ENCODE results near the gene FIBCD1. TPM values are rescaled to one million over a fixed set of nuclear protein-coding genes. Genes with fewer than 3 reads are reported as not detected.

The FIBCD1 gene
- total and polyA plus RNA-seq, 7 experiments from 2014 or later, result not detected

DNA sequence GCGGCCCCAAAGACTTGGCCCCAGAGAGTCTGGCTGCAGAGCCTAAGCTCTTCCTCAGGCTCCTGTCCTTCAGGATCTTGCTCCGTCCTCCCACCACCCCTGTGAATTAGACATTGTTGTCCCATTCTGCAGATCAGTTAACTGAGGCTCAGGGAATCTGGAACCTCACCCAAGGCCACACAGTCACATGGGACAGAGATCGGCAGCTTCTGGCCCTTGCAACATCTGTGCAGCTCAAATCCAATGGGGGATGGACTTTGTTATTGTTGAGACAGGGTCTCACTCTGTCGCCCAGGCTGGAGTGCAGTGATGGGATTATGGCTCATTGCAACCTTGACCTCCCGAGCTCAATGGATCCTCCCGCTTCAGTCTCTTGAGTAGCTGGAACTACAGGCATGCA lies 46.0 kb upstream of the FIBCD1 start:
- intact Hi-C loops (cut with micrococcal nuclease), result no loop called here
- H3K4me3 Mint-ChIP-seq, result no peak overlapping the region

DNA sequence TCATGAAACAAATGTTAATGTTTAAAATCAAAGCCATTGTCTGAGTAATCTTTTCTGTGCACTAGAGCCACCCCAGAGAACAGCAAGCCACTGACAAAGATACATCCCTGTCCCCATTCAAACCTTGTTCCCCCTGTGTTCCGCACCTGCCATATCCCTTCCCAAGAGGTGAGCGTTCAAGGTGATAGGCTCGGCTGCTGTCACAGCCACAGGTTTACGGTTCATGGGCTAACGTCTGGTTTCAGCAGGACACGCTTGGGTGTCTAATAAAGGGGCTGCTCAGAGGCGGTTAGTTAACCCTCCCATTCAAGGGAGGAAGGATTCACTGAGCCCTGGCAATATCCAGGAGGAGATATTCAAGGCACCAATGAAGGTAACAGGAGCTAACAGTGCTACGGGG lies 45.5 kb upstream of the FIBCD1 start:
- Mint-ChIP-seq H3K27me3 (peaks cover 0 to 4% (median 0%) of the 10 kb centered on the region in 5 donors), H3K9me3 (peaks cover 0 to 3% (median 0%) of the 10 kb centered on the region in 11 donors), H3K4me1 (peaks cover 0 to 3% (median 0%) of the 10 kb centered on the region in 7 donors), H3K27ac (no peak overlapping the region), H3K4me3 (no peak overlapping the region), H3K36me3 (no peaks in the 10 kb centered on the region)
- Histone ChIP-seq H3K27me3 (ENCODE audit: control insufficient read depth in 2 of 2, insufficient read depth in 2 of 2, low read length in 2 of 2) (no peaks in the 10 kb centered on the region), H3K36me3 (ENCODE audit: control insufficient read depth in 2 of 3, insufficient read depth in 3 of 3, low read length in 3 of 3) (no peaks in the 10 kb centered on the region), H3K27ac (ENCODE audit: low read depth, low read length) (no peak overlapping the region), H3K9me3 (ENCODE audit: control insufficient read depth in 2 of 3, low read length in 3 of 3) (no peaks in the 10 kb centered on the region), H3K4me1 (ENCODE audit: control insufficient read depth in 2 of 2, insufficient read depth in 2 of 2, low read length in 2 of 2) (no peaks in the 10 kb centered on the region), H3K4me3 (ENCODE audit: low read length) (no peak overlapping the region)
- no peak for ATAC-seq
- no peak for DNase-seq
- CTCF ChIA-PET, result no interaction called here
- POLR2A ChIA-PET, result no interaction called here
- intact Hi-C loops (cut with micrococcal nuclease), result no loop called here

More for the DNA sequence above, 46.0 kb upstream of the FIBCD1 start:
- DNase-seq (no peak), ATAC-seq (no peak)
- no peaks in the 10 kb centered on the region for H3K36me3 ChIP-seq (ENCODE audit: control insufficient read depth in 2 of 3, insufficient read depth in 3 of 3, low read length in 3 of 3)
- Mint-ChIP-seq H3K27me3 (peaks cover 0 to 4% (median 0%) of the 10 kb centered on the region in 5 donors), H3K4me1 (peaks cover 0 to 2% (median 0%) of the 10 kb centered on the region in 7 donors), H3K27ac (no peak overlapping the region), H3K9me3 (peaks cover 0 to 3% (median 0%) of the 10 kb centered on the region in 11 donors), H3K36me3 (no peaks in the 10 kb centered on the region)
- no peaks in the 10 kb centered on the region for H3K27me3 ChIP-seq (ENCODE audit: control insufficient read depth in 2 of 2, insufficient read depth in 2 of 2, low read length in 2 of 2)
- no peak overlapping the region for H3K27ac ChIP-seq (ENCODE audit: low read depth, low read length)
- no peaks in the 10 kb centered on the region for H3K9me3 ChIP-seq (ENCODE audit: control insufficient read depth in 2 of 3, low read length in 3 of 3)
- no peaks in the 10 kb centered on the region for H3K4me1 ChIP-seq (ENCODE audit: control insufficient read depth in 2 of 2, insufficient read depth in 2 of 2, low read length in 2 of 2)
- no peak overlapping the region for H3K4me3 ChIP-seq (ENCODE audit: low read length)
- ChIA-PET CTCF (no interaction called here), POLR2A (no interaction called here)

DNA sequence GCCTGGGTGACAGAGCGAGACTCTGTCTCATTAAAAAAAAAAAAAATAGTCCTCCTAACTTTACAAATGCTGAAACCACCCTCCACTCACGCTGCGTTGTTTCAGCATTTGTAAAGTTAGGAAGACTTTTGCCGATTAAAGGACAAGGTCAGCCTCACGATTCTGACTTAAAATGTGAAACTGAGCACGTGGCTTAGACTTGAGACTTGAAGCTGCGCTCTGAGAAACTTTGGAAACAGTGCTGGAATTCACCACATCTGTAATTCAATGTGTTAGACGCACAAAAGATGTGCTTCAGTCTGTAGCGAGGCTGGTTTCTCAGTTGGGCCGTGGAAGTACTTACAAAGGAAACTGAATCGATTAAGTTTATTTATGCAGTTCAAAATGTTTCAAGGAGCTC lies 44.9 kb upstream of the FIBCD1 start:
- Mint-ChIP-seq H3K27me3 (peaks cover 0 to 4% (median 0%) of the 10 kb centered on the region in 5 donors), H3K36me3 (no peaks in the 10 kb centered on the region), H3K4me1 (peaks cover 0 to 3% (median 0%) of the 10 kb centered on the region in 7 donors), H3K4me3 (no peak overlapping the region), H3K27ac (no peak overlapping the region), H3K9me3 (peaks cover 0 to 3% (median 0%) of the 10 kb centered on the region in 11 donors)
- ChIA-PET CTCF (no interaction called here), POLR2A (no interaction called here)
- intact Hi-C loops (cut with micrococcal nuclease), result no loop called here
- Histone ChIP-seq H3K4me1 (ENCODE audit: control insufficient read depth in 2 of 2, insufficient read depth in 2 of 2, low read length in 2 of 2) (no peaks in the 10 kb centered on the region), H3K36me3 (ENCODE audit: control insufficient read depth in 2 of 3, insufficient read depth in 3 of 3, low read length in 3 of 3) (no peaks in the 10 kb centered on the region), H3K4me3 (ENCODE audit: low read length) (no peak overlapping the region), H3K27me3 (ENCODE audit: control insufficient read depth in 2 of 2, insufficient read depth in 2 of 2, low read length in 2 of 2) (no peaks in the 10 kb centered on the region), H3K9me3 (ENCODE audit: control insufficient read depth in 2 of 3, low read length in 3 of 3) (no peaks in the 10 kb centered on the region), H3K27ac (ENCODE audit: low read depth, low read length) (no peak overlapping the region)
- no peak for DNase-seq
- ATAC-seq, result no peak

DNA sequence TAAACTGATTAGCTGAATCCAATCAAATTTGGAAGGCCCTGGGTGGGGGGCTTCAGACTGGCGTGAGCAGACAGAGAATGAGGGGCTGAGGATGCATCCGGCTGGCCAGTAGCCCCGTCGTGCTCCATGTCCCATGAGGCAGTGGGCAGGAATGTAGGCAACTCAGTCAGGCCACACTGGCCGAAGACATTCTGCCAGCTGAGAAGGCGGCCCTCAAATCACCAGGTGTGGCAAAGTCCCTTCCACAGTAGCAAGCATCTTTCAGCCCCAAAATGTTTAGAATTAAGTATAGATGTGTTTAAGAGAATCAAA lies 44.3 kb upstream of the FIBCD1 start:
- H3K4me1 Mint-ChIP-seq, result peaks cover 0 to 3% (median 0%) of the 10 kb centered on the region in 7 donors
- DNase-seq (no peak), ATAC-seq (no peak)
- Histone ChIP-seq H3K4me3 (ENCODE audit: low read length) (no peak overlapping the region), H3K9me3 (ENCODE audit: control insufficient read depth in 2 of 3, low read length in 3 of 3) (no peaks in the 10 kb centered on the region), H3K27ac (ENCODE audit: low read depth, low read length) (no peak overlapping the region), H3K27me3 (ENCODE audit: control insufficient read depth in 2 of 2, insufficient read depth in 2 of 2, low read length in 2 of 2) (no peaks in the 10 kb centered on the region), H3K4me1 (ENCODE audit: control insufficient read depth in 2 of 2, insufficient read depth in 2 of 2, low read length in 2 of 2) (no peaks in the 10 kb centered on the region), H3K36me3 (ENCODE audit: control insufficient read depth in 2 of 3, insufficient read depth in 3 of 3, low read length in 3 of 3) (no peaks in the 10 kb centered on the region)
- no peak overlapping the region for H3K4me3 Mint-ChIP-seq
- intact Hi-C loops (cut with micrococcal nuclease), result no loop called here
- no peaks in the 10 kb centered on the region for H3K36me3 Mint-ChIP-seq
- POLR2A ChIA-PET, result no interaction called here
- peaks cover 0 to under 1% (median 0%) of the 10 kb centered on the region in 11 donors for H3K9me3 Mint-ChIP-seq
- CTCF ChIA-PET, result no interaction called here
- H3K27ac Mint-ChIP-seq, result peak overlapping the region in 1 of 9 donors; percentile 55
- peaks cover 0 to 7% (median 0%) of the 10 kb centered on the region in 5 donors for H3K27me3 Mint-ChIP-seq

DNA sequence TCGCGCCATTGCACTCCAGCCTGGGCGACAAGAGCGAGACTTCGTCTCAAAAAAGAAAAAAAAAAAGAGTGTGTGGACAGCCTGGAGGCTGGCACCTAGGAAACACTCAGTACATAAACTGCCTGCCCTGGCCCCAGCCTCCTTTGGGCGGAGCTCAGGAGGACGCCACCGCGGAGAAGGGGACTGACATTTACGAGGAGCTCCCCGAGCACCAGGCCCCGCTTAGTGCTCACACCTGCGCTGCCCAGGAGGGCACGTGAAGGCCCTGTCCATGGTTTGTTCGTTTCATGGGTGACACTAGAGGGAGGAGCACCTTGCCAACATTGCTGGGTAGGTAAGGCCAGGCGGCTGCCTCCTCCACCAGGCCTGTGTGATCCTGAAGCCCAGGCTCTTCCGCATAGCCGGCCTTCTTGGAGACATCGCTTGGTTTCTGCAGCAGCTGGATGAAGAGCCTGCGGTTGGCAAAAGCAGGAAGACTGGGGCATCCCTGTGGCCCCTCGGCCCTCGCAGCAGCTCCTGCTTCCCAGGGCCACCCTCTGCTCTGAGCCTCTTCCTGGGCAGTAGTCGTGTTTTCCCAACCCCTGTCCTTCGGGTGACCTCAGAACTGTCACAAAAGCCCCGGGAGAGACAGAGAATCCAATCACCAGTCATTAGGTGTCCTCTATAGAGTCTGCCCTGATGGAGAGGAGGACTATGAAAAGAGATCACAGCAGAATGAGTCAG lies 43.8 kb upstream of the FIBCD1 start:
- H3K27ac ChIP-seq (ENCODE audit: low read depth, low read length), result no peak overlapping the region
- no peaks in the 10 kb centered on the region for H3K4me1 ChIP-seq (ENCODE audit: control insufficient read depth in 2 of 2, insufficient read depth in 2 of 2, low read length in 2 of 2)
- no peaks in the 10 kb centered on the region for H3K36me3 Mint-ChIP-seq
- ChIA-PET CTCF (no interaction called here), POLR2A (no interaction called here)
- intact Hi-C loops (cut with micrococcal nuclease), result no loop called here
- H3K4me1 Mint-ChIP-seq, result peaks cover 0 to 3% (median 0%) of the 10 kb centered on the region in 7 donors
- H3K27ac Mint-ChIP-seq, result peak overlapping the region in 1 of 9 donors; percentile 55
- no peak overlapping the region for H3K4me3 Mint-ChIP-seq
- no peaks in the 10 kb centered on the region for H3K9me3 Mint-ChIP-seq
- no peaks in the 10 kb centered on the region for H3K36me3 ChIP-seq (ENCODE audit: control insufficient read depth in 2 of 3, insufficient read depth in 3 of 3, low read length in 3 of 3)
- DNase-seq (no peak), ATAC-seq (no peak)
- no peaks in the 10 kb centered on the region for H3K27me3 ChIP-seq (ENCODE audit: control insufficient read depth in 2 of 2, insufficient read depth in 2 of 2, low read length in 2 of 2)
- no peaks in the 10 kb centered on the region for H3K9me3 ChIP-seq (ENCODE audit: control insufficient read depth in 2 of 3, low read length in 3 of 3)
- no peak overlapping the region for H3K4me3 ChIP-seq (ENCODE audit: low read length)
- H3K27me3 Mint-ChIP-seq, result peaks cover 0 to 9% (median 0%) of the 10 kb centered on the region in 5 donors

DNA sequence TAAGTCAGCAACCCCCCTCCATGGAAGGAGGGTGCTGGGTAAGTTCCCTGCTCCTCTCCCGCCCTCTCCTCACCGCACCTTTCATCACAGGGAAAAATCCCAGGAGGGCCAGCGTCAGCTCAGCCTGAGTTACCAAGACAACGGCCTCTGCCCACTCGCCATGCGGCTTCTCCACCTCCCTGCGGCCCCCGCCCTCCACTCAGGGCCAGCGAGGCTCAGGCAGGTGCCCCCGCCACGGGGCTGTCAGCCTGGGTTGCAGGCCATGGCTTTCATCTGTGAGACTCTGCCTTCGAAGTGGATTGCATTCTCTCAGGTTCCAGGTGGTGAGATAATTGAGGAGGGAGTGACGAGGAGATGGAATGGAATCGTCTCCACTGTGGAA lies 42.7 kb upstream of the FIBCD1 start:
- H3K27ac Mint-ChIP-seq, result no peak overlapping the region
- H3K27me3 Mint-ChIP-seq, result peaks cover 0 to 9% (median 0%) of the 10 kb centered on the region in 5 donors
- intact Hi-C loops (cut with micrococcal nuclease), result no loop called here
- no peaks in the 10 kb centered on the region for H3K36me3 Mint-ChIP-seq
- Histone ChIP-seq H3K27ac (ENCODE audit: low read depth, low read length) (no peak overlapping the region), H3K4me1 (ENCODE audit: control insufficient read depth in 2 of 2, insufficient read depth in 2 of 2, low read length in 2 of 2) (no peaks in the 10 kb centered on the region), H3K27me3 (ENCODE audit: control insufficient read depth in 2 of 2, insufficient read depth in 2 of 2, low read length in 2 of 2) (no peaks in the 10 kb centered on the region), H3K4me3 (ENCODE audit: low read length) (no peak overlapping the region), H3K36me3 (ENCODE audit: control insufficient read depth in 2 of 3, insufficient read depth in 3 of 3, low read length in 3 of 3) (no peaks in the 10 kb centered on the region), H3K9me3 (ENCODE audit: control insufficient read depth in 2 of 3, low read length in 3 of 3) (no peaks in the 10 kb centered on the region)
- POLR2A ChIA-PET, result no interaction called here
- H3K9me3 Mint-ChIP-seq, result no peaks in the 10 kb centered on the region
- no peak overlapping the region for H3K4me3 Mint-ChIP-seq
- DNase-seq, result no peak
- CTCF ChIA-PET, result no interaction called here
- peaks cover 0 to 3% (median 0%) of the 10 kb centered on the region in 7 donors for H3K4me1 Mint-ChIP-seq
- ATAC-seq, result no peak

DNA sequence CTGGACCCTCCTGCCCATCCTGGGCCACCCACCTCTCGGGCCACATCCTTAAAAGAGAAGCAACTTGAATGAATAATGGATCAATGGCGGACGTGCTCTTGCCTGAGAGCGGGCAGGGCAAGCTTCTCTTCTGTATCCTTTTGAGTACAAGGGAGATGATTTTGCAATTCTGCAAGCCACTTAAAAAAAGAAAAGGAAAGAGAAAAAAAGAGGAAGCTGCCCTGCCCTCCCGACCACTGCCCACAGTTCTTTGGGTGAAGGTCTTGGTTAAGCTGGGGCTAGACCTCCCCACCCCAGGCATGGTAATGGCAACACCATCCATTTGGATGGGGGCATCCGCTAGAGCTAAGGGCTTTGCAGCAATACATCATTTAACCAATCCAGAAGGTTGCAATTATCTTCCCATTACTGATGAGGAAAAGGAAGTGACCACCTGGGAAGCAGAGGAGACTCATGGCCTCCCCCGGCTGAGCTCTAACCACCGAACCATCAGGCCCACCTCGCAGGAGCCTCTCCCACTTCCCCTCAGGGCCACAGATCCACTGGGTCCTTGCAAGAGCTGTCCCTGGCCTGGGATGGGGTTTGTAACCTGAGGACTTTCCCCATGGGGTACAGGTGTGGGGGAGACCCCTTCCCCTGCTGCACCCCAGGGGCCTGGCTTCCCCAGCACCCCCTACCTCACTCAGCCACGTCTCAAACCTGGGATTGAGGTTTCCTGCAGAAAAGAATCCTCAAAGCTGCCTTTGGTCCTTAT lies 42.1 kb upstream of the FIBCD1 start:
- Histone ChIP-seq H3K27ac (ENCODE audit: low read depth, low read length) (no peak overlapping the region), H3K27me3 (ENCODE audit: control insufficient read depth in 2 of 2, insufficient read depth in 2 of 2, low read length in 2 of 2) (no peaks in the 10 kb centered on the region), H3K36me3 (ENCODE audit: control insufficient read depth in 2 of 3, insufficient read depth in 3 of 3, low read length in 3 of 3) (no peaks in the 10 kb centered on the region), H3K9me3 (ENCODE audit: control insufficient read depth in 2 of 3, low read length in 3 of 3) (no peaks in the 10 kb centered on the region), H3K4me3 (ENCODE audit: low read length) (no peak overlapping the region), H3K4me1 (ENCODE audit: control insufficient read depth in 2 of 2, insufficient read depth in 2 of 2, low read length in 2 of 2) (no peaks in the 10 kb centered on the region)
- CTCF ChIA-PET, result no interaction called here
- POLR2A ChIA-PET, result no interaction called here
- H3K4me1 Mint-ChIP-seq, result peaks cover 0 to 3% (median 0%) of the 10 kb centered on the region in 7 donors
- ATAC-seq (no peak), DNase-seq (no peak)
- no peak overlapping the region for H3K4me3 Mint-ChIP-seq
- peaks cover 0 to 9% (median 0%) of the 10 kb centered on the region in 5 donors for H3K27me3 Mint-ChIP-seq
- H3K9me3 Mint-ChIP-seq, result no peaks in the 10 kb centered on the region
- H3K27ac Mint-ChIP-seq, result no peak overlapping the region
- H3K36me3 Mint-ChIP-seq, result no peaks in the 10 kb centered on the region
- intact Hi-C loops (cut with micrococcal nuclease), result no loop called here

Data from naive thymus-derived CD4-positive, alpha-beta T cell (primary cell).